Astrocyte (in vitro differentiated cells and primary cell): ENCODE measurements around the gene ZFAND2A. TPM values are rescaled to one million over a fixed set of nuclear protein-coding genes. Genes with fewer than 3 reads are reported as not detected.

Source experiments
- DNase-seq: peaks from one replicate; pipeline ENCODE4 v3.0.0-alpha.2; 2010; ENCODE audit warnings: low read depth
- FAIRE-seq: peaks from 2 replicates; lab custom pipeline; 2011; peaks lifted over from hg19 to GRCh38; lab: Jason Lieb, UNC
- H2AFZ ChIP-seq: 2 replicates; pipeline ENCODE4 v1.6.0; 2012; ENCODE audit warnings: low read depth, low read length, inconsistent platforms
- H3K27ac ChIP-seq: 2 replicates; pipeline ENCODE4 v1.5.1; 2011; ENCODE audit warnings: low read depth, low read length, inconsistent platforms
- H3K27me3 ChIP-seq: 2 replicates; pipeline ENCODE4 v1.6.0; 2011; ENCODE audit warnings: low read length, inconsistent platforms; ENCODE audit not compliant: insufficient read depth
- H3K36me3 ChIP-seq: 2 replicates; pipeline ENCODE4 v1.5.1; 2011; ENCODE audit warnings: low read length, inconsistent platforms; ENCODE audit not compliant: insufficient read depth
- H3K4me1 ChIP-seq: 2 replicates; pipeline ENCODE4 v1.5.1; 2011; ENCODE audit warnings: low read length, inconsistent platforms; ENCODE audit not compliant: insufficient read depth
- H3K4me2 ChIP-seq: 2 replicates; pipeline ENCODE4 v1.6.0; 2012; ENCODE audit warnings: low read length, inconsistent platforms
- H3K4me3 ChIP-seq: 2 replicates; pipeline ENCODE4 v1.5.1; 2011; ENCODE audit warnings: low read depth, mild to moderate bottlenecking, low read length, inconsistent platforms; ENCODE audit not compliant: insufficient read depth
- H3K79me2 ChIP-seq: 2 replicates; pipeline ENCODE4 v1.6.0; 2012; ENCODE audit warnings: mild to moderate bottlenecking, low read length, inconsistent platforms; ENCODE audit not compliant: insufficient read depth
- H3K9ac ChIP-seq: 2 replicates; pipeline ENCODE4 v1.6.0; 2012; ENCODE audit warnings: mild to moderate bottlenecking, low read length, inconsistent platforms
- H3K9me3 ChIP-seq: 2 replicates; pipeline ENCODE4 v1.5.1; 2012; ENCODE audit warnings: low read depth, mild to moderate bottlenecking, low read length, inconsistent platforms; ENCODE audit not compliant: insufficient read depth
- H4K20me1 ChIP-seq: 2 replicates; pipeline ENCODE4 v1.6.0; 2012; ENCODE audit warnings: low read length, inconsistent platforms; ENCODE audit not compliant: insufficient read depth
- H3K27ac Mint-ChIP-seq: one replicate; pipeline ENCODE4 v1.8.0; 2021; ENCODE audit warnings: mild to moderate bottlenecking, mixed read lengths; ENCODE audit not compliant: unreplicated experiment
- H3K27me3 Mint-ChIP-seq: one replicate; pipeline ENCODE4 v1.8.0; 2021; ENCODE audit warnings: low read depth, mixed read lengths; ENCODE audit not compliant: unreplicated experiment
- H3K36me3 Mint-ChIP-seq: one replicate; pipeline ENCODE4 v1.8.0; 2021; ENCODE audit warnings: low read depth, mixed read lengths; ENCODE audit not compliant: unreplicated experiment
- H3K4me1 Mint-ChIP-seq: one replicate; pipeline ENCODE4 v1.8.0; 2021; ENCODE audit warnings: low read depth, mixed read lengths; ENCODE audit not compliant: unreplicated experiment
- H3K4me3 Mint-ChIP-seq: one replicate; pipeline ENCODE4 v1.8.0; 2021; ENCODE audit warnings: mild to moderate bottlenecking, moderate library complexity, mixed read lengths; ENCODE audit not compliant: unreplicated experiment
- H3K9me3 Mint-ChIP-seq: one replicate; pipeline ENCODE4 v1.8.0; 2021; ENCODE audit warnings: mild to moderate bottlenecking, mixed read lengths; ENCODE audit not compliant: unreplicated experiment
- EZH2 ChIP-seq: IDR thresholded peaks from 2 replicates; pipeline ENCODE4 v1.6.1; 2012; ENCODE audit warnings: mild to moderate bottlenecking, low read length, inconsistent platforms; ENCODE audit not compliant: insufficient read depth
- total RNA-seq: library from RNA; stranded (reverse); gene quantifications from 2 replicates; pipeline ENCODE4 v1.2.1, GENCODE V29; 2021
- TF ChIP-seq, protein P1 (sequence below): IDR thresholded peaks from 2 replicates; pipeline ENCODE4 v1.5.1; 2011; ENCODE audit warnings: low read depth, mild to moderate bottlenecking, inconsistent platforms, low read length, moderate library complexity; ENCODE audit not compliant: insufficient read depth

ZFAND2A gene
- total RNA-seq, 1 donor from 2014 or later = 45.5 TPM

DNA sequence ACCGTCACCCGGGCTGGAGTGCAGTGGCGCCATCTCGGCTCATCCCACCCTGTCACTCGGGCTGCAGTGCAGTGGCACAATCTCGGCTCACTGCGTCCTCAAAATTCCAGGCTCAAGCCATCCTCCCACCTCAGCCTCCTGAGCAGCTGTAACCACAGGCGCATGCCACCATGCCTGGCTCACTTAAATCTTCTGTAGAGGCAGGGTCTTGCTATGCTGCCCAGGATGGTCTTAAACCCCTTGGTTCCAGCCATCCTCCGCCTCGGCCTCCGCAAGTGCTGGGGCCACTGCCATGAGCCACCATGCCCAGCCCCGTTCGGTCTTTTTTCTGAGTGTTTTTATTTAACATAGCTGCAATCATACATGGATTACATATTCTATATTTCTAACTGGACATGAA lies 30.6 kb downstream of the ZFAND2A start:
- no peaks in the 10 kb centered on the region for H3K4me1 Mint-ChIP-seq
- Histone ChIP-seq H3K9ac (no peak overlapping the region), H3K27me3 (no peaks in the 10 kb centered on the region), H3K4me3 (no peak overlapping the region), H3K79me2 (peaks cover 12% of the 10 kb centered on the region), H4K20me1 (peaks cover 12% of the 10 kb centered on the region), H2AFZ (no peak overlapping the region), H3K36me3 (peaks cover 5% of the 10 kb centered on the region), H3K4me2 (no peak overlapping the region), H3K4me1 (peaks cover 4% of the 10 kb centered on the region), H3K27ac (no peak overlapping the region), H3K9me3 (no peaks in the 10 kb centered on the region)
- TF ChIP-seq, protein P1, sequence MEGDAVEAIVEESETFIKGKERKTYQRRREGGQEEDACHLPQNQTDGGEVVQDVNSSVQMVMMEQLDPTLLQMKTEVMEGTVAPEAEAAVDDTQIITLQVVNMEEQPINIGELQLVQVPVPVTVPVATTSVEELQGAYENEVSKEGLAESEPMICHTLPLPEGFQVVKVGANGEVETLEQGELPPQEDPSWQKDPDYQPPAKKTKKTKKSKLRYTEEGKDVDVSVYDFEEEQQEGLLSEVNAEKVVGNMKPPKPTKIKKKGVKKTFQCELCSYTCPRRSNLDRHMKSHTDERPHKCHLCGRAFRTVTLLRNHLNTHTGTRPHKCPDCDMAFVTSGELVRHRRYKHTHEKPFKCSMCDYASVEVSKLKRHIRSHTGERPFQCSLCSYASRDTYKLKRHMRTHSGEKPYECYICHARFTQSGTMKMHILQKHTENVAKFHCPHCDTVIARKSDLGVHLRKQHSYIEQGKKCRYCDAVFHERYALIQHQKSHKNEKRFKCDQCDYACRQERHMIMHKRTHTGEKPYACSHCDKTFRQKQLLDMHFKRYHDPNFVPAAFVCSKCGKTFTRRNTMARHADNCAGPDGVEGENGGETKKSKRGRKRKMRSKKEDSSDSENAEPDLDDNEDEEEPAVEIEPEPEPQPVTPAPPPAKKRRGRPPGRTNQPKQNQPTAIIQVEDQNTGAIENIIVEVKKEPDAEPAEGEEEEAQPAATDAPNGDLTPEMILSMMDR = no peak
- no peak for TF ChIP-seq EZH2
- no peak overlapping the region for H3K27ac Mint-ChIP-seq
- H3K9me3 Mint-ChIP-seq = no peaks in the 10 kb centered on the region
- no peaks in the 10 kb centered on the region for H3K27me3 Mint-ChIP-seq
- no peak for FAIRE-seq
- no peak for DNase-seq
- peaks cover 18% of the 10 kb centered on the region for H3K36me3 Mint-ChIP-seq
- H3K4me3 Mint-ChIP-seq = no peak overlapping the region

DNA sequence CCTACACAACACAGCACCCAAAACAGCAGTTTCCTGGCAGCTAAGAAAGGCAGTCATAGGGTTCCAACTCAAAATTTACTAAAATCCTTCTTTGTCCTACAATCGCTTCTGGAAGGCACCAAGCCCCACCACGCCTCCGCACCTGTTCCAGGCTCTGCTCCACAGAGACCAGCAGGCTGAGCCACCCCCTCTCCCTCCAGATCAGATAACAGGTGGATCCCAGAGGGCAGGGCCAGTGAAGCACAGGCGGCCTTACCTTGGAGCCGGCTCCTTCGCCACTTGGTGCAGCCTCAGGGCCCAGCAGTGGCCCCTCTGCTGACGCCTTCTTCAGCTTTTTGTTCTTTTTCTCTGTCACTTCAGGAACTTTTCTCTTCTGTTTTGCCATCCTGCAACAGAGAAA lies 33.0 kb downstream of the ZFAND2A start:
- no peak overlapping the region for H3K4me3 Mint-ChIP-seq
- Histone ChIP-seq H3K27me3 (no peaks in the 10 kb centered on the region), H3K9ac (no peak overlapping the region), H3K27ac (no peak overlapping the region), H4K20me1 (peaks cover 27% of the 10 kb centered on the region), H3K4me1 (peaks cover 20% of the 10 kb centered on the region), H2AFZ (no peak overlapping the region), H3K4me2 (no peak overlapping the region), H3K36me3 (peaks cover 5% of the 10 kb centered on the region), H3K79me2 (peaks cover 16% of the 10 kb centered on the region), H3K9me3 (no peaks in the 10 kb centered on the region), H3K4me3 (no peak overlapping the region)
- no peaks in the 10 kb centered on the region for H3K9me3 Mint-ChIP-seq
- no peak overlapping the region for H3K27ac Mint-ChIP-seq
- H3K27me3 Mint-ChIP-seq = no peaks in the 10 kb centered on the region
- DNase-seq (no peak), FAIRE-seq (no peak)
- TF ChIP-seq, protein P1 = no peak
- TF ChIP-seq EZH2 = no peak
- H3K4me1 Mint-ChIP-seq = peaks cover 5% of the 10 kb centered on the region
- peaks cover 13% of the 10 kb centered on the region for H3K36me3 Mint-ChIP-seq

DNA sequence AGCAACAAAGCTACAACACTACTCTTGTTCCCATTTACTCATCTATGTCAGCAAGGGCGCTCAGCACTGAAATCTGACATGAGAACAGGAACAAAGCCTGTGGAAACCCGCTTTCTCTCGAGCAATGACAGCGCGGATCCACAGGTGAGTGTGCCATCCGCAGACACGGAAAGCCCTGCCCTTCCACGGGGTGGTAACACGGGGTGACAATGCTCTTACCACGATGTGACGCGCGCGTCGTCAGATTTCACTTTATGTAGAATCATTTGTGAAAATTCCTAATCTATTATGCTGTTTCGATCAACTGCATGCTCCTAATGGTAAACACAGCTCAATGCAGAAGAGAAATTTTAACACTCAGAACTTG lies 34.4 kb downstream of the ZFAND2A start:
- no peaks in the 10 kb centered on the region for H3K9me3 ChIP-seq
- no peak overlapping the region for H3K27ac ChIP-seq
- H4K20me1 ChIP-seq = peaks cover 34% of the 10 kb centered on the region
- H3K4me3 ChIP-seq = no peak overlapping the region
- peaks cover 20% of the 10 kb centered on the region for H3K4me1 ChIP-seq
- peaks cover 13% of the 10 kb centered on the region for H3K4me1 Mint-ChIP-seq
- no peak overlapping the region for H3K27ac Mint-ChIP-seq
- H3K36me3 ChIP-seq = peaks cover 5% of the 10 kb centered on the region
- H2AFZ ChIP-seq = no peak overlapping the region
- H3K4me3 Mint-ChIP-seq = no peak overlapping the region
- no peak overlapping the region for H3K9ac ChIP-seq
- H3K79me2 ChIP-seq = peaks cover 24% of the 10 kb centered on the region
- H3K27me3 Mint-ChIP-seq = no peaks in the 10 kb centered on the region
- H3K9me3 Mint-ChIP-seq = no peaks in the 10 kb centered on the region
- peaks cover 11% of the 10 kb centered on the region for H3K36me3 Mint-ChIP-seq
- no peaks in the 10 kb centered on the region for H3K27me3 ChIP-seq
- FAIRE-seq (no peak), DNase-seq (no peak)
- no peak overlapping the region for H3K4me2 ChIP-seq
- TF ChIP-seq, protein P1 = no peak
- TF ChIP-seq EZH2 = no peak
